SJSA1 (cell line): ENCODE results near the gene UBE2G1. TPM values are rescaled to one million over a fixed set of nuclear protein-coding genes. Genes with fewer than 3 reads are reported as not detected.

Experiments used
- DNase-seq, 2 experiments: peaks; one replicate each; pipeline ENCODE4 v3.0.0-alpha.2; 2015 to 2020; ENCODE audit warnings: low spot score in 2 of 2, low read depth in 1 of 2
- H3K27ac ChIP-seq: fragments of 250-450 bp; sonication (Bioruptor Pico); 2 replicates; pipeline ENCODE4 v1.5.1; 2020; ENCODE audit warnings: mild to moderate bottlenecking, moderate library complexity
- H3K27me3 ChIP-seq: fragments of 250-450 bp; sonication (Bioruptor Pico); replicated peaks from 2 replicates; pipeline ENCODE4 v1.5.1; 2020; ENCODE audit warnings: mild to moderate bottlenecking, moderate library complexity
- H3K36me3 ChIP-seq: fragments of 250-450 bp; sonication (Bioruptor Pico); 2 replicates; pipeline ENCODE4 v1.5.1; 2020; ENCODE audit warnings: mild to moderate bottlenecking
- H3K4me1 ChIP-seq: fragments of 250-450 bp; sonication (Bioruptor Pico); replicated peaks from 2 replicates; pipeline ENCODE4 v1.6.1; 2021; ENCODE audit warnings: mild to moderate bottlenecking
- H3K4me3 ChIP-seq: fragments of 250-450 bp; sonication (Bioruptor Pico); 2 replicates; pipeline ENCODE4 v1.5.1; 2020; ENCODE audit warnings: mild to moderate bottlenecking
- H3K9me3 ChIP-seq: fragments of 250-450 bp; sonication (Bioruptor Pico); replicated peaks from 2 replicates; pipeline ENCODE4 v1.5.1; 2020; ENCODE audit warnings: mild to moderate bottlenecking
- total RNA-seq: library from RNA; depleted of rRNA; stranded (reverse); fragments of >200 nt; shearing (Covaris generic); gene quantifications from 2 replicates; pipeline ENCODE4 v1.2.3, GENCODE V29; 2014

Gene UBE2G1
- total RNA-seq, 1 experiment from 2014 or later = 39.8 TPM

DNA sequence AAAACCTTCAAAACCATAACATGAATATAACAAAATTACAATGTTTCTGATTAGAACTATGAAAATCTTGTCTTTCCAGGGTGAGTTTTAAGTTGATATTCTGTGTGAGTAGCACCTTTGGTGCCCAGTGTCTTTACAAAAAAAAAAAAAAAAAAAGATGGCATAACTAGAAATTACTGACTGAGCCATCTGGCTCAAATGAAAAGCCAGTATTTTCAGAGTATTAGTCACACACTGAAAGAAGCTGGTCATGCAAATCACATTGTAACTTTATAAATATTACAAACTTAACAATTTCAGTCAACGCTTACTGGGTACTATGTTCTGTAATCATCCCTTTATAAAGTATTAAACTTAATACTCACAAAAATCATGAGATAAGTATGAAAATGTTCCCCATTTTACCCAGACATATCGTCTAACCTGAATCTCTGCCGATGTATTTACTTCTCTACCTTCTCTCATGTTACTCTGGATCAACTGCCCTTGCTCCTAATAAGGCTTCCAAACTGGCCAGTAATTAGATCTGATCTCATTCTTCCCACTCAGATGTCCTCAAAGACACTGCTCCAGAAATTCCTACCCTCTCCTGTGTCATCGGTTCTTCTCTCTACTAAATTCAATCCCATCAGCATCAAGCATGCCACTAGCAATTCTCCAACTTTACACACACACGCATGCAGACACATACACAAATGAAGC, 25.4 kb downstream of the UBE2G1 start:
- H3K4me3 ChIP-seq = no peak overlapping the region
- H3K27me3 ChIP-seq = no peaks in the 10 kb centered on the region
- no peaks in the 10 kb centered on the region; the same call in 1 of the 2 replicates for H3K9me3 ChIP-seq
- DNase-seq = no peak
- peaks cover 5% of the 10 kb centered on the region; the same call in 1 of the 2 replicates for H3K36me3 ChIP-seq
- H3K4me1 ChIP-seq = peaks cover 6% of the 10 kb centered on the region
- no peak overlapping the region for H3K27ac ChIP-seq

- Histone ChIP-seq H3K4me3 (no peak overlapping the region), H3K27ac (no peak overlapping the region), H3K9me3 (no peaks in the 10 kb centered on the region), H3K36me3 (no peaks in the 10 kb centered on the region), H3K4me1 (peaks cover 21% of the 10 kb centered on the region), H3K27me3 (no peaks in the 10 kb centered on the region)
- no peak for DNase-seq
Measured at GRCh38 chr17:4334776-4335584, 31.5 kb downstream of the UBE2G1 start.

GRCh38 chr17:4334332-4334731, 32.1 kb downstream of the UBE2G1 start:
- Histone ChIP-seq H3K4me3 (no peak overlapping the region), H3K9me3 (no peaks in the 10 kb centered on the region), H3K27ac (no peak overlapping the region), H3K36me3 (no peaks in the 10 kb centered on the region), H3K4me1 (peaks cover 25% of the 10 kb centered on the region), H3K27me3 (no peaks in the 10 kb centered on the region)
- no peak for DNase-seq

GRCh38 chr17:4333041-4333440, 33.4 kb downstream of the UBE2G1 start:
- Histone ChIP-seq H3K4me3 (no peak overlapping the region), H3K4me1 (peaks cover 36% of the 10 kb centered on the region), H3K36me3 (no peaks in the 10 kb centered on the region), H3K9me3 (no peaks in the 10 kb centered on the region), H3K27me3 (no peaks in the 10 kb centered on the region), H3K27ac (no peak overlapping the region)
- no peak for DNase-seq

DNA sequence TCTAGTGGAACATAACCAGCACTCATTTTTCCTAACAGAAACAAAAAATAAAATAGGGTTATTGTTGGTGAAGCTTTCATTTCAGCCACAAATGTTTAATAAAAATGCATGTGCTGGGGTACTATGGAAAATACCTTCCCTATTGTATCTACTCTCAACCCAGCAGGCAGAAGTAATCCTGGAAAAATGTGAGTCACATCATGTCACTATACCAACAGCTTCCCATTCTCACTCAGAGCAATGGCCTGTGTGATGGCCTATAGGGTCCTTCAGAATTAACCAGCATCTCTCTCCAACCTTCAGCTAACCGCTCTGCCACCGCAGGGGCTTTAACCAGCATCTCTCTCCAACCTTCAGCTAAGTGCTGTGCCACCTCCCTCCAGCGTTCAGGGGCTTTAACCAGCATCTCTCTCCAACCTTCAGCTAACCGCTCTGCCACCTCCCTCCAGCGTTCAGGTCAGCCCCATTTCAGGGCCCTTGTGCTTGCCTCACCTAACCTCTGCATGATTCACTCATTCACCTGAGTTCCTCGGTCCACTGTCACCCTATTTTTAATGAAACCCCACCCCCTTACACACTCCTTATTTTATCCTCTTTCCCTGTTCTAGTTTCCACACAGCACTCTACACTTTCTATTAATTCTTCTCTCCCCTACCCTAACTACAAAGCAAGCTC, 34.0 kb downstream of the UBE2G1 start:
- peak in 1 of 2 experiments; percentile 35 for DNase-seq
- H3K4me3 ChIP-seq = no peak overlapping the region
- no peaks in the 10 kb centered on the region for H3K9me3 ChIP-seq
- H3K4me1 ChIP-seq = peaks cover 42% of the 10 kb centered on the region
- H3K27me3 ChIP-seq = no peaks in the 10 kb centered on the region
- no peaks in the 10 kb centered on the region for H3K36me3 ChIP-seq
- H3K27ac ChIP-seq = peak overlapping the region; percentile 7

DNA sequence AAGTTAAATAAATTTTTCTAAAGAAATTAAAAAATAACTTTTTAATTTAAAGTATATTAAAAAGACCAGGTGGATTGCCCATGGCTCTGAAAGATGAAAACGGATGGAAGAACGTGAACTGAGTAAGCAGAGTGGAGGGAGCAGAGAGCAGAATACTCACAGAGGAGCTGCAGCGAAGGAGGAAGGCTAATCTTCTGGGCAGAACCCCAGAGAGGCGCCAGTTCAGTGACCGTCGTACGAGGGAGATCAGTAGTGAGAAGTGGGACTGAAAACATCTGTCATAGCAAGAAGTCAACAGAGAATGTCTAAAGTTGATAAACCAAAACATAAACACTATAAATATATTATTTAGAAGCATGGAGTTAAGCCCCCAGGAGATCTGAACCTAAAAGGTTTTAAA, 34.9 kb downstream of the UBE2G1 start:
- DNase-seq = no peak
- no peaks in the 10 kb centered on the region for H3K27me3 ChIP-seq
- H3K9me3 ChIP-seq = no peaks in the 10 kb centered on the region
- H3K4me3 ChIP-seq = no peak overlapping the region
- H3K36me3 ChIP-seq = no peaks in the 10 kb centered on the region
- peak overlapping the region; percentile 7; the same call in 1 of the 2 replicates for H3K27ac ChIP-seq
- peaks cover 51% of the 10 kb centered on the region for H3K4me1 ChIP-seq

DNA sequence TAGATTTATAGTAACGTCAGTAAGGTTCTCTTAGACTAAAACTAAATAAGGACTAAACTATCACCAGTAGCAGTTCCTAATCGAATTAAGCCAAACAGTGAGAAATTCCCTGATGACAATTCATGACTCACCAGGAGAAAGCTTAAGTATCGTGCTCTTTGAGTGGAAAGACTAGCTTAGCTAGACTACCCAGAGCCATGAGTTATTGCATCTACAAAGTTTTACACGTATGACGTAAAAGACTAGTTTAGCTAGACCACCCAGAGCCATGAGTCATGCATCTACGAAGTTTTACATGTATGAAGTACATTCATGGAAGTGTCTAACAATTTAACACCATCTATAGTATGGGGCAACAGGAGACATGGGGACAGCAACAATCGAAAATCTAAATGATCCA, 36.6 kb downstream of the UBE2G1 start:
- no peak overlapping the region for H3K4me3 ChIP-seq
- peaks cover 4% of the 10 kb centered on the region; the same call in 1 of the 2 replicates for H3K36me3 ChIP-seq
- H3K4me1 ChIP-seq = peaks cover 56% of the 10 kb centered on the region
- no peaks in the 10 kb centered on the region for H3K9me3 ChIP-seq
- peak overlapping the region; percentile 64 for H3K27ac ChIP-seq
- H3K27me3 ChIP-seq = no peaks in the 10 kb centered on the region
- DNase-seq = peak; percentile 73 to 84

DNA sequence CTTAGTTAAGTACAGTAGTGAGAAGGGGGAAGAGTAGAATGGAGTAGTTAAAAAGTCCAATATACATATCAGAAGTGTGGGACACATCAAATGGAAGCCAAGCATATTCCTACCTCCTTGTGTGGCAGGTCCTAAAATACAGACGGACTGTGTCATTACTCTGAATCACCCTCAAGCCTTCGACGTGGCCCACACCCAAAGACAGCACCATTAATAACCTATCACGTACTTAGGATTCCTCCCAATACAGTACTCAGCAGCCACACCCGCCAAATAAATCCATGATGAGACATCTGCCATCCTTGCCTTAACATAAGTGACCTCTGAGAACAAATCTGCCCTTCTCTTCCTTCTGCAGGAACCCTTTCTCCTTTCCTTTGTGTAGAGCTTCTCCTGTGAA, 38.9 kb downstream of the UBE2G1 start:
- H3K27me3 ChIP-seq = no peaks in the 10 kb centered on the region
- peak overlapping the region; percentile 63 for H3K27ac ChIP-seq
- peaks cover 52% of the 10 kb centered on the region for H3K4me1 ChIP-seq
- no peak overlapping the region for H3K4me3 ChIP-seq
- H3K9me3 ChIP-seq = no peaks in the 10 kb centered on the region
- H3K36me3 ChIP-seq = peaks cover 4% of the 10 kb centered on the region; the same call in 1 of the 2 replicates
- DNase-seq = peak; percentile 51 to 75

- Histone ChIP-seq H3K4me3 (no peak overlapping the region), H3K27ac (no peak overlapping the region), H3K9me3 (no peaks in the 10 kb centered on the region), H3K4me1 (peaks cover 42% of the 10 kb centered on the region), H3K36me3 (peaks cover 4% of the 10 kb centered on the region; the same call in 1 of the 2 replicates), H3K27me3 (no peaks in the 10 kb centered on the region)
- DNase-seq = no peak
Measured at GRCh38 chr17:4326608-4327007, 39.9 kb downstream of the UBE2G1 start.

GRCh38 chr17:4326112-4326511, 40.4 kb downstream of the UBE2G1 start:
- Histone ChIP-seq H3K4me3 (no peak overlapping the region), H3K9me3 (no peaks in the 10 kb centered on the region), H3K4me1 (peaks cover 41% of the 10 kb centered on the region), H3K27me3 (no peaks in the 10 kb centered on the region), H3K36me3 (peaks cover 4% of the 10 kb centered on the region; the same call in 1 of the 2 replicates), H3K27ac (no peak overlapping the region)
- DNase-seq = no peak

DNA sequence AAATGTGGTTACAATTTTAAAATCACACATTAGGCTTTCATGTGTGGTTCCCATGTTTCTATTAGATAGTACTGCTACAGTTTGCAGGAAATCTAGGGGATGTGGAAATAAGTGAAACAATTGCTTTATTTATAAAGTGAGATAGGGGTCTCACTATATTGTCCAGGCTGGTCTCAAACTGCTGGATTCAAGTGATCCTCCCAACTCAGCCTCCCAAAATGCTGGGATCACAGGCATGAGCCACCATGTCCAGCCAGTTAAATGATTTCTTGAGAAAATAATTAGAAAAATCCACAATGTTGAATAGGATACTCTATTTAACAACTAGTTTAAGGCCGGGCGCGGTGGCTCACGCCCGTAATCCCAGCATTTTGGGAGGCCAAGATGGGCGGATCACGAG, 42.0 kb downstream of the UBE2G1 start:
- H3K9me3 ChIP-seq = no peaks in the 10 kb centered on the region
- no peak overlapping the region for H3K4me3 ChIP-seq
- H3K36me3 ChIP-seq = peaks cover 4% of the 10 kb centered on the region; the same call in 1 of the 2 replicates
- H3K27ac ChIP-seq = no peak overlapping the region
- DNase-seq = no peak
- H3K4me1 ChIP-seq = peaks cover 32% of the 10 kb centered on the region
- no peaks in the 10 kb centered on the region for H3K27me3 ChIP-seq

DNA sequence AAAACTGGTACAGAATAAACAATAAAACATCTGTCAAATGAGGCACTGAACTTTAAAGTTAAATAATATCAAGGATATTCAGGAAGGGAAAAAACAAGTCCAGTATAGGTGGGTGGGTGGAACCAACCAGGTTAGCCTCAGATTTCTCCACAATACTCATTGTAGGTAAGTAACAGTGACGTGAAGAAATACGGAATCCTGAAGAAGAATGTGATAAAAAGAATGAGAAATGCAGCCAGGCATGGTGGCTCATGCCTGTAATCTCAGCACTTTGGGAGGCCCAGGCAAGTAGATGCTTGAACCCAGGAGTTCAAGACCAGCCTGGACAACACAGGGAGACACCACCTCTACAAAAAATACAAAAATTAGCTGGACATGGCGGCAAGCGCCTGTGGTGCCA, 47.3 kb downstream of the UBE2G1 start:
- no peaks in the 10 kb centered on the region for H3K36me3 ChIP-seq
- DNase-seq = no peak
- H3K27me3 ChIP-seq = no peaks in the 10 kb centered on the region
- no peak overlapping the region for H3K4me3 ChIP-seq
- no peaks in the 10 kb centered on the region for H3K9me3 ChIP-seq
- H3K27ac ChIP-seq = no peak overlapping the region
- 0 out of 2 replicates have a peak, but pooled peaks cover 4% of the 10 kb centered on the region for H3K4me1 ChIP-seq

DNA sequence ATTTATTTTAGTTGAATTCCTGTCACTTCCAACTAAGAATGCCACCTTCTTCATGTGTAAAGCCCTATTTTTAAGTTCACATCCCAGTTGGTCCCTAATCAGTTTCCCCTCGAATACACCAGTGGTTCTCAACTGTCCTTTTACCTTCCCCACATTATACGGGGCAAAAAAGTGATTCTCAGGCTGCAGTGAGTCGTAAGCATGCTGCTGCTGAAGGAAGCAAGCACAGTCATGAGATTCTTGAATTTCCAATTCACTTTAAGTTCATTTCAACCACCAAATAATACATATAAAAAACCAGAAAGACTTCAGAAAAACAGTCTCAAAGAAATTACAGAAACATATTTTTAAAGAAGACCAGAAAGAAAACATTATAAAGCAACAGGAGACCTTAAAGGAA, 47.9 kb downstream of the UBE2G1 start:
- Histone ChIP-seq H3K27ac (no peak overlapping the region), H3K27me3 (no peaks in the 10 kb centered on the region)
- DNase-seq = no peak

More for the DNA sequence above, 47.9 kb downstream of the UBE2G1 start:
- Histone ChIP-seq H3K4me1 (0 out of 2 replicates have a peak, but pooled peaks cover 4% of the 10 kb centered on the region), H3K9me3 (no peaks in the 10 kb centered on the region), H3K36me3 (no peaks in the 10 kb centered on the region), H3K4me3 (no peak overlapping the region)
